OCI-LY3 (cell line): Measurements from ENCODE around the gene GPR158.

Experiments used
- H2AFZ ChIP-seq: fragments of 200-600, 300-600 bp; shearing (Covaris generic); 2 replicates; pipeline ENCODE4 v1.6.0; 2014; ENCODE audit warnings: antibody characterized with exemption, low read depth, low read length
- H3K27ac ChIP-seq: fragments of 200-600, 300-600 bp; sonication (generic); 2 replicates; pipeline ENCODE4 v1.5.1; 2014; ENCODE audit warnings: mild to moderate bottlenecking, low read length, moderate library complexity, mixed read lengths
- H3K27me3 ChIP-seq: fragments of 200-600, 300-600 bp; sonication (generic); 2 replicates; pipeline ENCODE4 v1.6.1; 2014; ENCODE audit warnings: low read depth, low read length, mixed read lengths
- H3K36me3 ChIP-seq: fragments of 200-600, 300-600 bp; sonication (generic); replicated peaks from 2 replicates; pipeline ENCODE3; 2014; ENCODE audit warnings: low read depth, low read length, mixed read lengths
- H3K4me1 ChIP-seq: fragments of 300-600, 200-600 bp; sonication (generic); 2 replicates; pipeline ENCODE4 v1.6.1; 2014; ENCODE audit warnings: low read length, mixed read lengths
- H3K4me2 ChIP-seq: fragments of 200-600, 300-600 bp; sonication (generic); 2 replicates; pipeline ENCODE4 v1.6.1; 2014; ENCODE audit warnings: low read length, mixed read lengths
- H3K4me3 ChIP-seq: fragments of 300-600, 200-600 bp; sonication (generic); 2 replicates; pipeline ENCODE4 v1.5.1; 2014; ENCODE audit warnings: antibody characterized with exemption, mild to moderate bottlenecking, low read length, moderate library complexity
- H3K79me2 ChIP-seq: fragments of 300-600, 200-600 bp; shearing (Covaris generic); 2 replicates; pipeline ENCODE4 v1.6.1; 2014; ENCODE audit warnings: mild to moderate bottlenecking, low read length, mixed read lengths
- H3K9ac ChIP-seq: fragments of 300-600, 200-600 bp; shearing (Covaris generic); 2 replicates; pipeline ENCODE4 v1.6.0; 2014; ENCODE audit warnings: mild to moderate bottlenecking, low read length, moderate library complexity
- H3K9me3 ChIP-seq: fragments of 200-600, 300-600 bp; shearing (Covaris generic); 2 replicates; pipeline ENCODE4 v1.6.1; 2014; ENCODE audit warnings: low read length, mixed read lengths; ENCODE audit not compliant: insufficient read depth
- H4K20me1 ChIP-seq: fragments of 200-600, 300-600 bp; sonication (generic); 2 replicates; pipeline ENCODE4 v1.6.1; 2016; ENCODE audit warnings: low read length, mixed read lengths; ENCODE audit not compliant: insufficient read depth
- EZH2phosphoT487 ChIP-seq: fragments of 200-600 bp; shearing (Covaris generic); IDR thresholded peaks from 2 replicates; pipeline ENCODE4 v1.6.1; 2018; ENCODE audit warnings: antibody characterized with exemption, mixed run types, low read depth
- TF ChIP-seq, protein P1 (sequence below): fragments of 200-600, 300-600 bp; sonication (generic); IDR thresholded peaks from 2 replicates; pipeline ENCODE4 v1.5.1; 2014; ENCODE audit warnings: antibody characterized with exemption, low read length, low read depth

The GPR158 gene

DNA sequence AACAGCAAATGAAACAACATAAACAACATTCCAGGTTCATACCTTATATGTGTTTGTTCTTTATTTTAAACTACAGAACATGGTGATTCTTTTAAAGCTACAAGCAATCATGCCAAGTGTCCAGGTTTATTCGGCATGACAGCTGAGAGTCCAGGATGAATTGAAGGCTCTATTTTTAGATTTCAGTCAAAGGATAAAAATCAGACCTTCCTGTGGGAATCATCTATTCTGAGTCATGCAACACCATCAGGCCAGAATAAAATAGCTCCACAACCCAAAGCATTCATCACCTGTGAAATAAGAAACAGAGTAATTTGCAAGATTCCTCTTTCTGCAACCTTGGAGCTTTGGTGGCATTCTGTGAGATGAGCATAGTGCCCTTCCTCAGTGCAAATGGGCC is 466.8 kb downstream of the GPR158 start:
- TF ChIP-seq EZH2phosphoT487 = no peak
- TF ChIP-seq, protein P1, sequence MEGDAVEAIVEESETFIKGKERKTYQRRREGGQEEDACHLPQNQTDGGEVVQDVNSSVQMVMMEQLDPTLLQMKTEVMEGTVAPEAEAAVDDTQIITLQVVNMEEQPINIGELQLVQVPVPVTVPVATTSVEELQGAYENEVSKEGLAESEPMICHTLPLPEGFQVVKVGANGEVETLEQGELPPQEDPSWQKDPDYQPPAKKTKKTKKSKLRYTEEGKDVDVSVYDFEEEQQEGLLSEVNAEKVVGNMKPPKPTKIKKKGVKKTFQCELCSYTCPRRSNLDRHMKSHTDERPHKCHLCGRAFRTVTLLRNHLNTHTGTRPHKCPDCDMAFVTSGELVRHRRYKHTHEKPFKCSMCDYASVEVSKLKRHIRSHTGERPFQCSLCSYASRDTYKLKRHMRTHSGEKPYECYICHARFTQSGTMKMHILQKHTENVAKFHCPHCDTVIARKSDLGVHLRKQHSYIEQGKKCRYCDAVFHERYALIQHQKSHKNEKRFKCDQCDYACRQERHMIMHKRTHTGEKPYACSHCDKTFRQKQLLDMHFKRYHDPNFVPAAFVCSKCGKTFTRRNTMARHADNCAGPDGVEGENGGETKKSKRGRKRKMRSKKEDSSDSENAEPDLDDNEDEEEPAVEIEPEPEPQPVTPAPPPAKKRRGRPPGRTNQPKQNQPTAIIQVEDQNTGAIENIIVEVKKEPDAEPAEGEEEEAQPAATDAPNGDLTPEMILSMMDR = no peak
- H3K36me3 ChIP-seq = no peaks in the 10 kb centered on the region
- H3K27ac ChIP-seq = no peak overlapping the region
- no peak overlapping the region for H3K4me2 ChIP-seq
- H3K9ac ChIP-seq = no peak overlapping the region
- H2AFZ ChIP-seq = no peak overlapping the region
- no peaks in the 10 kb centered on the region for H3K4me1 ChIP-seq
- H3K27me3 ChIP-seq = no peaks in the 10 kb centered on the region
- no peak overlapping the region for H3K4me3 ChIP-seq
- no peaks in the 10 kb centered on the region for H4K20me1 ChIP-seq
- no peaks in the 10 kb centered on the region for H3K79me2 ChIP-seq
- H3K9me3 ChIP-seq = no peaks in the 10 kb centered on the region

DNA sequence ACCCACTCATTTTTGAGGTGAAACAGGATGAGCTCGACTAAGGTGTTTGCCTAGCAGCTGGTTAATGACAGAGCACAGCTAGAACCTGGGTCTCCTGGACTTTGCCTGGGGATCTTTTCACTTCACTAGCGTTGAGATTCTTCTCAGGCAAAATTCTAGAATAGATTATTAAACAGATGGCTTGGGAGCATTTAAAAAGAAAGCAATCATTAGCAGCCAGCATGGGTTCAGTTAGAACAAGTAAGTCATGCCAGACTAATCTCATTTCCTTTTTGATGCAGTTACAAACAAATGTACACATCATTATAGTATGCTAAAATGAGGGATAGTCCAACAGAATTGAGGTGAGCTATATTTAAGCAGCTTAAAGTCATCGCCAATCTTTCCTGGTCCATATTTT is 467.9 kb downstream of the GPR158 start:
- no peak overlapping the region for H2AFZ ChIP-seq
- no peaks in the 10 kb centered on the region for H3K36me3 ChIP-seq
- H3K9me3 ChIP-seq = no peaks in the 10 kb centered on the region
- H3K9ac ChIP-seq = no peak overlapping the region
- no peaks in the 10 kb centered on the region for H3K27me3 ChIP-seq
- H4K20me1 ChIP-seq = no peaks in the 10 kb centered on the region
- TF ChIP-seq, protein P1 = no peak
- no peak for TF ChIP-seq EZH2phosphoT487
- no peak overlapping the region for H3K27ac ChIP-seq
- H3K79me2 ChIP-seq = no peaks in the 10 kb centered on the region
- H3K4me3 ChIP-seq = no peak overlapping the region
- no peaks in the 10 kb centered on the region for H3K4me1 ChIP-seq
- no peak overlapping the region for H3K4me2 ChIP-seq

DNA sequence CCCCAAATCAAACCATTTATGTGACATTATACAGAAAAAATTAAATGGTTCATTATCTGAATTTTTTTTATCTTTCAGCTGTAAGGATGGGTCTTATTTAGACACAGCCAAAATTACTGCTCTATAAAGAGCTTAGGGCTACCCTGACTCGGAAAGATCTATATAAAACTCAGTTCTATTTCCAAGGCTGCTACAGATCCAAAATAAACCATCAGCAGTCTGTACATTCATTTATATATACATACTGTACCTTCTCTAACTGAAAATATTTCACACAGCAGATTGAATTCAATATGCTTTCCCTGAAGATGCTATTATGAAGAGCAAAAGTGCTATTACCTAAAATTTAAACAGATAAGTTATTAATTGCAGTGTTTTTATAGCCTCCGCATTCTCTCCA is 471.6 kb downstream of the GPR158 start:
- no peaks in the 10 kb centered on the region for H3K4me1 ChIP-seq
- no peaks in the 10 kb centered on the region for H3K36me3 ChIP-seq
- TF ChIP-seq, protein P1 = no peak
- no peak for TF ChIP-seq EZH2phosphoT487
- H2AFZ ChIP-seq = no peak overlapping the region
- no peak overlapping the region for H3K27ac ChIP-seq
- H3K9ac ChIP-seq = no peak overlapping the region
- no peaks in the 10 kb centered on the region for H3K9me3 ChIP-seq
- no peak overlapping the region for H3K4me3 ChIP-seq
- no peaks in the 10 kb centered on the region for H3K79me2 ChIP-seq
- no peak overlapping the region for H3K4me2 ChIP-seq
- no peaks in the 10 kb centered on the region for H3K27me3 ChIP-seq
- no peaks in the 10 kb centered on the region for H4K20me1 ChIP-seq

DNA sequence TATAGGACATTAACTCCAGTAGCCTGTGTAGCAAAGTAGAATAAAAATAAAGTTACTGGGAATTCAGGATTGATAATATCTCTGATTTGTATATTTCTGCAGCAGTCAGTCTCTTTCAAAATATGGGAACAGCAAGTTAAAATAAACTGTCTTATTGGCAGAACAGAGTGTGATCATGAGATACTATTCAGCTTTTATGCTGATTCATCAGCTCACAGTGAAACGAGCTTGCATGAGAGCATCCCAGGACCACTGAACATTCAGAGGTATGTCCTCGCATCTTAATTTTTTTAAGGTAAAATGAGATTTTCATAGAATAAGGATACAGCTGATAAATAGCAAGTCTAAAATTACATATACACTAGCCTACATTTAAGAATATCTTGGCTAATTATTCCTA is 476.7 kb downstream of the GPR158 start:
- no peaks in the 10 kb centered on the region for H3K9me3 ChIP-seq
- TF ChIP-seq EZH2phosphoT487 = no peak
- TF ChIP-seq, protein P1 = no peak

More for the DNA sequence above, 476.7 kb downstream of the GPR158 start:
- Histone ChIP-seq H3K27me3 (no peaks in the 10 kb centered on the region), H3K4me2 (no peak overlapping the region), H3K27ac (no peak overlapping the region), H2AFZ (no peak overlapping the region), H3K36me3 (no peaks in the 10 kb centered on the region), H3K4me1 (no peaks in the 10 kb centered on the region), H3K79me2 (no peaks in the 10 kb centered on the region), H4K20me1 (no peaks in the 10 kb centered on the region), H3K4me3 (no peak overlapping the region), H3K9ac (no peak overlapping the region)
